ENCODE data around the gene LHFPL3.

Gene LHFPL3

DNA sequence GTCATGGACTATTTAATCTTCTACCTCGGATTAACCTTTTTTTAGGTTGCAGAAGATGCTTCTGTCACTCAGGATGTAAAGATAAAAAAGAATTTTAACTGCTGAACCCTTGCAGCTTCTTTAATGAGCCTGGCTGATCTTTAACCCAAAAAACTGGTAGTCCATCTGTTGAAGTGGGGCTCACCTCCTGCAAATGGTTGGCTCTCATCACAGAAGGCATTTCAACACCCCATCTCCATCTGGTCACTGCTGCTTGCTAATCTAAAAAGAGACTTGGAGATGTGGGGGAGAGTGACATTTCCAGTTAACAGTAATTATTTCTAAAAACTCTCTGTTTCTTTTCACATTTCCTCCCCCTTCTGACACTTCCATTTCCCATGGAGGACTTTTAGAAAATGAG is 208.6 kb downstream of the LHFPL3 start:
- DNase-seq (ENCODE audit: insufficient read length, low spot score): no peak
- FAIRE-seq: no peak

DNA sequence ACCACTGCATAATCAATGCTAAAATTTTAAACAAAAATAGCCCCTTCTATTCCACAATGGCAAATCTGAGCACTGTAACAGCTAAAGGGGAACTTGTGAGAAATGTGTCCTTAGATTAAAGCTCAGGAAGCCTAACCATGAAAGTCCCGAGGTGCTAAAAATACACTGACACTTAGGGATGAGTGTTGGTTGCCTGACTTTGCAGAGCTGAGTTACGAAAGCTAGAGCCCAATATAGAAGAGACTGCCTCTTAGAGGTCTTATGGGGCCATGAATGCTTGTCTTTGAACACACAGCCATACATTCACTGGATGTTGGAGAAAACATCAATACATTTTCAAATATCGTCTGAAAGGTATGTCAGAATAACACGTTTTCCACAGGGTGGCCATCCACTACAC is 209.7 kb downstream of the LHFPL3 start:
- DNase-seq (ENCODE audit: insufficient read length, low spot score) (no peak), FAIRE-seq (no peak)
- TF ChIP-seq, protein P1, sequence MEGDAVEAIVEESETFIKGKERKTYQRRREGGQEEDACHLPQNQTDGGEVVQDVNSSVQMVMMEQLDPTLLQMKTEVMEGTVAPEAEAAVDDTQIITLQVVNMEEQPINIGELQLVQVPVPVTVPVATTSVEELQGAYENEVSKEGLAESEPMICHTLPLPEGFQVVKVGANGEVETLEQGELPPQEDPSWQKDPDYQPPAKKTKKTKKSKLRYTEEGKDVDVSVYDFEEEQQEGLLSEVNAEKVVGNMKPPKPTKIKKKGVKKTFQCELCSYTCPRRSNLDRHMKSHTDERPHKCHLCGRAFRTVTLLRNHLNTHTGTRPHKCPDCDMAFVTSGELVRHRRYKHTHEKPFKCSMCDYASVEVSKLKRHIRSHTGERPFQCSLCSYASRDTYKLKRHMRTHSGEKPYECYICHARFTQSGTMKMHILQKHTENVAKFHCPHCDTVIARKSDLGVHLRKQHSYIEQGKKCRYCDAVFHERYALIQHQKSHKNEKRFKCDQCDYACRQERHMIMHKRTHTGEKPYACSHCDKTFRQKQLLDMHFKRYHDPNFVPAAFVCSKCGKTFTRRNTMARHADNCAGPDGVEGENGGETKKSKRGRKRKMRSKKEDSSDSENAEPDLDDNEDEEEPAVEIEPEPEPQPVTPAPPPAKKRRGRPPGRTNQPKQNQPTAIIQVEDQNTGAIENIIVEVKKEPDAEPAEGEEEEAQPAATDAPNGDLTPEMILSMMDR (IDR thresholded peaks at IDR 0.05; ENCODE audit: insufficient read depth, missing control alignments): no peak

More for the DNA sequence above, 208.6 kb downstream of the LHFPL3 start:
- TF ChIP-seq, protein P1 (IDR thresholded peaks at IDR 0.05; ENCODE audit: insufficient read depth, missing control alignments): no peak

- TF ChIP-seq, protein P1 (IDR thresholded peaks at IDR 0.05; ENCODE audit: insufficient read depth, missing control alignments): no peak
- DNase-seq (ENCODE audit: insufficient read length, low spot score) (no peak), FAIRE-seq (no peak)
These were observed 213.5 kb downstream of the LHFPL3 start for GRCh38 chr7:104541897-104542296.

DNA sequence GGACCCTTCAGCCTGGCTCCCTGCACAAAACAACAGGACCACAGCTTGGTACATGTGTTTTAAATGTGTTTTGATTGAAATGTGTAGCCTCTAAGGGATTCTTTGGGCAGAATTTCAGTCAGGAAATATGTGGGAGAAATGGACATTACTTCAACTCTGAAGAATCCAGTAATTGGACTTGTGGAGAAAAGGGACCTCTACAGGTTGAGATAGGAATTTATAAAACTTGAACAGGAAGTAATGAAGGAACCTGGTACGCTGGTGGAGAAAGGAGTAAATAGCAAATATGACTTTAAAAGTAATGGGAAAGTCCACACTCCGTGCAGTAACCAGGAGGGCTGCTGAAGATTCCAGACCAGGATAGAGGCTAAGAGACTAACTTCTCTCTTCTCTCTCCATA is 220.5 kb downstream of the LHFPL3 start:
- TF ChIP-seq, protein P1 (IDR thresholded peaks at IDR 0.05; ENCODE audit: insufficient read depth, missing control alignments): peak; percentile 38
- FAIRE-seq: no peak
- no peak for DNase-seq (ENCODE audit: insufficient read length, low spot score)

DNA sequence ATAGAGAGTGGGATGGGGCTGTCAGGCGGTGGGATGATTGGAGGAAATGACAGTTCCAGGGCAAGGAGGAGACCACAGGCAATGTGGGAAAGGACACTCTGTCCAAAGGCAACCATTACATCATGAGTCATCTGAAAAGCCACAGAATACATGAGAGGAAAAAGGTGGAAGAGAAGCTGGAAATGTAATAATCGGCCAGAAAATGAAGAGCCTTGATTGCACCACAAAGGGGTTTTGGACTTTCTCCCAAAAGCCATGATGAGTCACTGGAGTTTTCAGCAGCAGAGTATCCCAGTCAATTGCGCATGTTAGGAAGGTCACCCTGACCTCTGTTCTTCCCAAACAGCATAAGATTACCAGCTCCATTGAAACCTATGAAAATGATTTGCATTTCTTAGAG is 222.0 kb downstream of the LHFPL3 start:
- TF ChIP-seq, protein P1 (IDR thresholded peaks at IDR 0.05; ENCODE audit: insufficient read depth, missing control alignments): no peak
- FAIRE-seq (no peak), DNase-seq (ENCODE audit: insufficient read length, low spot score) (no peak)

- DNase-seq (ENCODE audit: insufficient read length, low spot score): no peak
- TF ChIP-seq, protein P1 (IDR thresholded peaks at IDR 0.05; ENCODE audit: insufficient read depth, missing control alignments): no peak
- FAIRE-seq: no peak
These were observed 222.8 kb downstream of the LHFPL3 start for GRCh38 chr7:104551226-104551625.

DNA sequence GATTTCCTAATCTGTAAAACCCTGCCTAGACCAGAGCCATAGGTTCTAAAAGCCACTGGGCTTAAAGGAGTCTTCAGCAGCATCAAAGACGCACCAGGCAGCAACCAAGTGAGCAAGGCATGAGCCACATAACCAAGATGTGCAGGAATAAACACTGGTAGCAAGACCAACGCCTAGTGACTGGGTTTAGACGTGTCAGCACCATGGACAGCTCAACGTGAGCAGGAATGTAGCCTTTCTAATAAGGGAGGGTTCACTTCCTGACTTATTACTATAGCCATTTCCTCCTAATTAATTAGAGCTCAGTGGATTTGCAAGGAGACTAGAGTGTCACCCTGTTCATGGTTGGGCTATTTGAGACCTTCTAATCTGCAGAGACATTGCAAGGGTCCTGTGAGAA is 223.7 kb downstream of the LHFPL3 start:
- DNase-seq (ENCODE audit: insufficient read length, low spot score): no peak
- TF ChIP-seq, protein P1 (IDR thresholded peaks at IDR 0.05; ENCODE audit: insufficient read depth, missing control alignments): no peak
- no peak for FAIRE-seq
